ENCODE results near the gene TRPC5OS.

TRPC5OS gene

DNA sequence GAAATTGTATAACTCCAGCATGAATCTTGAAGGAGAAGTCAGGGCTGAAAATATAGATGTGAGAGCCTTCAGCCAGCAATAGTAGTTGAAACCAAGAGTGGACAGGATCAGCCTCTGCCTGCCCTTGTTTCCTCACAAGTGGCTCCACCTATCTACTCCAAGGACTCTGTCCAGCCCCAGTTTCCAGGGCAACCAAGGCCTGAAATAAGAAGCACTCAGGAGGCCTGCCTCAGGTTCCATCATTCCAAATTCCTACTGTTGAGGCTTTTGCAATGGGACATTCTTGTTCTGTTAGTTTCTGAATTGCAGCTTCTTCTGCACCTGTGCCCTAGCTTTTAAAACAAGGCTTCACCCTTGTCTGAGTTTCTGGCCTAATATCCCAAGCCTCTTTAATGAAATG, 41.6 kb downstream of the TRPC5OS start:
- ChIA-PET POLR2A (ENCODE audit: low non-redundant PET) (no interaction called here), CTCF (no interaction called here)
- TF ChIP-seq CTCF (conservative IDR thresholded peaks at IDR 0.05; ENCODE audit: low read depth): no peak
- no peak overlapping the region for H3K27ac ChIP-seq
- no peak for DNase-seq (ENCODE audit: low spot score)

- POLR2A ChIA-PET (ENCODE audit: low non-redundant PET): no interaction called here
- no peak overlapping the region for H3K27ac ChIP-seq
- no peak for TF ChIP-seq CTCF (conservative IDR thresholded peaks at IDR 0.05; ENCODE audit: low read depth)
- CTCF ChIA-PET: no interaction called here
- DNase-seq (ENCODE audit: low spot score): no peak
Observed at GRCh38 chrX:111928456-111928855, 52.5 kb downstream of the TRPC5OS start.

Data from RWPE1 (cell line).